HUES64 (cell line): ENCODE measurements around the gene CST3.
"Not testable (repeated sequence)": the region's sequence is repeated elsewhere in the genome, so short reads cannot be mapped to it uniquely, and the experiment has no call there.

Experiments
- H3K27ac ChIP-seq: 2 replicates; pipeline ENCODE4 v1.7.0; 2013; ENCODE audit warnings: low read depth, low read length, inconsistent platforms
- H3K27me3 ChIP-seq: 2 replicates; pipeline ENCODE4 v1.6.1; 2013; ENCODE audit warnings: mild to moderate bottlenecking, low read length; ENCODE audit not compliant: insufficient read depth
- H3K36me3 ChIP-seq: 2 replicates; pipeline ENCODE4 v1.6.1; 2013; ENCODE audit warnings: mild to moderate bottlenecking, low read length; ENCODE audit not compliant: insufficient read depth
- H3K4me1 ChIP-seq: 2 replicates; pipeline ENCODE4 v1.6.1; 2013; ENCODE audit warnings: mild to moderate bottlenecking, low read length, moderate library complexity; ENCODE audit not compliant: insufficient read depth
- H3K4me3 ChIP-seq: 2 replicates; pipeline ENCODE4 v1.5.1; 2013; ENCODE audit warnings: mild to moderate bottlenecking, low read length, moderate library complexity
- H3K9ac ChIP-seq: 2 replicates; pipeline ENCODE4 v1.6.1; 2013; ENCODE audit warnings: mild to moderate bottlenecking, low read depth, low read length
- H3K9me3 ChIP-seq: 2 replicates; pipeline ENCODE4 v1.6.1; 2013; ENCODE audit warnings: low read depth, low read length; ENCODE audit not compliant: insufficient read depth
- WGBS: fragments of 150-250, 120-280 bp; methylation state at CpG from one replicate; pipeline ENCODE4 v1.1.7; 2013; ENCODE audit warnings: missing lambda C conversion rate; 5-methylcytosine and 5-hydroxymethylcytosine counted together

The CST3 gene

DNA sequence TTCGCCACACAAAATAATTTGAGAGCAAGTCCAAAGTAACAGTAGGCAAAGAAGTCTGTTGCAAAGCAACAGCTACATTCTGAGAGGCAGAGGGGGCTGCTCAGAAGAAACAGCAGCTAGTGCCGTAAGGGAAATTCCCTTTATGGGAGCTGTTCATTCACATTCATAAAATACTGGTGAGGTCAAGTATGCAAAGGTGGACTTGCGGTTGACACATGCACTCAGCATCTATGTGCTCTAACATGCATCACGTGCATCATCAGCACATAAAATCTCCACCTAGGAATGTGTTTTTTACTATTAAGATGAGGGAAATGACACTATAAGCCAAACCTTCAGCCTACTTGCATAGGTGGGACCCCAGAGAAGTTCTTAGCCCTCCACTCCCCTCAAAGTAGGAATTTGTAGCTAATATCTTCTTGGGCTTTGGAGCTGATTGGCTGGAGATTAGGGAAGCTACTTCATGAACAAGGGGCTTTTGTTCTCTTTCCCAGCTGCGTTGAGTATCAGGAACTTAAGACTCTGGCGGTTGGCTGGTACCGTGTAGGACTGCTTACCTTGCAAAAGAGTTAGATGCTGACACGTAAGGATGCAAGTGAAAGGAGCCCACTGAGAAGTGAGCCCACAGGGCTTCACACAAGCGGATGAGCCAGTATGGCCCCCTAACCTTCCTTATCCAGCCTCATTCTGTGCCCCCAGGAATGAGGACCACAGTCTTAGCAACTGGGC lies 12.4 kb downstream of the CST3 start:
- peaks cover 20% of the 10 kb centered on the region; the same call in 1 of the 2 replicates for H3K4me1 ChIP-seq
- no peaks in the 10 kb centered on the region for H3K36me3 ChIP-seq
- no peaks in the 10 kb centered on the region for H3K9me3 ChIP-seq
- 89% methylated on average over 8 of the region's 9 CpGs for WGBS
- no peaks in the 10 kb centered on the region for H3K27me3 ChIP-seq
- no peak overlapping the region for H3K9ac ChIP-seq
- H3K4me3 ChIP-seq, result no peak overlapping the region
- H3K27ac ChIP-seq, result no peak overlapping the region

- Histone ChIP-seq H3K36me3 (no peaks in the 10 kb centered on the region), H3K9ac (no peak overlapping the region), H3K4me1 (peaks cover 15% of the 10 kb centered on the region; the same call in 1 of the 2 replicates), H3K9me3 (no peaks in the 10 kb centered on the region), H3K4me3 (no peak overlapping the region), H3K27ac (no peak overlapping the region), H3K27me3 (no peaks in the 10 kb centered on the region)
- 88% methylated on average over 2 of the region's 2 CpGs for WGBS
Measured at GRCh38 chr20:23624324-23624691, 13.4 kb downstream of the CST3 start.

- no peaks in the 10 kb centered on the region for H3K36me3 ChIP-seq
- no peak overlapping the region for H3K27ac ChIP-seq
- H3K27me3 ChIP-seq, result no peaks in the 10 kb centered on the region
- H3K9me3 ChIP-seq, result no peaks in the 10 kb centered on the region
- no peak overlapping the region for H3K9ac ChIP-seq
- WGBS, result 93% methylated on average over 3 of the region's 4 CpGs
- no peak overlapping the region for H3K4me3 ChIP-seq
- H3K4me1 ChIP-seq, result peaks cover 10% of the 10 kb centered on the region; the same call in 1 of the 2 replicates
Measured at GRCh38 chr20:23623666-23624323, 14.0 kb downstream of the CST3 start.

- Histone ChIP-seq H3K9ac (no peak overlapping the region), H3K27ac (no peak overlapping the region), H3K36me3 (no peaks in the 10 kb centered on the region), H3K4me1 (peaks cover 10% of the 10 kb centered on the region; the same call in 1 of the 2 replicates), H3K9me3 (no peaks in the 10 kb centered on the region), H3K27me3 (no peaks in the 10 kb centered on the region), H3K4me3 (no peak overlapping the region)
- 59% methylated on average over 4 of the region's 4 CpGs for WGBS
Measured at GRCh38 chr20:23622839-23623343, 14.9 kb downstream of the CST3 start.

GRCh38 chr20:23622401-23622800 lies 15.4 kb downstream of the CST3 start:
- H3K36me3 ChIP-seq, H3K4me3 ChIP-seq, H3K27ac ChIP-seq, H3K4me1 ChIP-seq, H3K27me3 ChIP-seq, H3K9ac ChIP-seq, H3K9me3 ChIP-seq: not testable (repeated sequence)
- 100% methylated on average over 3 of the region's 3 CpGs for WGBS

GRCh38 chr20:23620670-23621386 lies 16.9 kb downstream of the CST3 start:
- H3K27ac ChIP-seq, H3K9ac ChIP-seq, H3K36me3 ChIP-seq, H3K4me1 ChIP-seq, H3K4me3 ChIP-seq, H3K27me3 ChIP-seq, H3K9me3 ChIP-seq: not testable (repeated sequence)
- 80% methylated on average over 11 of the region's 11 CpGs for WGBS

- WGBS, result 95% methylated on average over 5 of the region's 5 CpGs
Measured at GRCh38 chr20:23614163-23614562, 23.6 kb downstream of the CST3 start.

DNA sequence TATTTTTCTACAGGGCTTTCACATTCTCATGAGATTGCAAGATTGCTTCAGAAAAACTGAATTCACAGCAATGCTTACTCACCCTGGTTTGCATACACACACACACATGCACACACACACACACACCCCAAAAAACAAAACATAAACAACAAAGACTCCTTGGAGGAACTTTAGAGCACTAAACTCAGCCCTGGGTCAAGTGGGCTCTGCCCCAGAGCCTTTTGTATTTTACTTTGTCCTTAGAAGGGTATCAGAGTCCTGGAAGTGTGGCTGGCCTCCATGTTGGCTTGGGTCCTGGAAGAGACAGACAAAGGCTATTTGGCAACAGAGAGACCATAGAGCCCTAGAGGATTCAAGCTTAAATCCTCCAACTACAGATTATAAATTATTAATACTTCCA lies 24.1 kb downstream of the CST3 start:
- Histone ChIP-seq H3K9me3 (no peaks in the 10 kb centered on the region), H3K27me3 (no peaks in the 10 kb centered on the region), H3K9ac (no peak overlapping the region), H3K4me3 (no peak overlapping the region), H3K36me3 (no peaks in the 10 kb centered on the region), H3K27ac (no peak overlapping the region), H3K4me1 (peaks cover 10% of the 10 kb centered on the region)

More at GRCh38 chr20:23614163-23614562, 23.6 kb downstream of the CST3 start:
- no peak overlapping the region for H3K9ac ChIP-seq
- peaks cover 7% of the 10 kb centered on the region for H3K4me1 ChIP-seq
- H3K36me3 ChIP-seq, result no peaks in the 10 kb centered on the region
- no peaks in the 10 kb centered on the region for H3K9me3 ChIP-seq
- H3K27me3 ChIP-seq, result no peaks in the 10 kb centered on the region
- H3K27ac ChIP-seq, result no peak overlapping the region
- H3K4me3 ChIP-seq, result no peak overlapping the region

GRCh38 chr20:23612396-23612795 lies 25.4 kb downstream of the CST3 start:
- Histone ChIP-seq H3K36me3 (no peaks in the 10 kb centered on the region), H3K4me1 (peaks cover 16% of the 10 kb centered on the region)
- WGBS, result 90% methylated on average over 2 of the region's 2 CpGs

GRCh38 chr20:23609486-23610109 lies 28.2 kb downstream of the CST3 start:
- Histone ChIP-seq H3K9me3 (no peaks in the 10 kb centered on the region), H3K27ac (no peak overlapping the region), H3K4me1 (peaks cover 16% of the 10 kb centered on the region), H3K36me3 (no peaks in the 10 kb centered on the region), H3K4me3 (no peak overlapping the region), H3K27me3 (no peaks in the 10 kb centered on the region; the same call in 1 of the 2 replicates), H3K9ac (no peak overlapping the region)
- 78% methylated on average over 4 of the region's 5 CpGs for WGBS

More at GRCh38 chr20:23612396-23612795, 25.4 kb downstream of the CST3 start:
- Histone ChIP-seq H3K4me3 (no peak overlapping the region), H3K9ac (no peak overlapping the region), H3K27ac (no peak overlapping the region), H3K27me3 (no peaks in the 10 kb centered on the region; the same call in 1 of the 2 replicates), H3K9me3 (no peaks in the 10 kb centered on the region)
